Gastrocnemius medialis (tissue), 4 donors: ENCODE measurements around the gene FAM83G. TPM values are rescaled to one million over a fixed set of nuclear protein-coding genes. Genes with fewer than 3 reads are reported as not detected.

Experiments
- ATAC-seq, 2 donors: fragments of 150-250 bp; one replicate each; pipeline ENCODE4 v1.9.1; 2016
- DNase-seq, 2 donors: peaks; one replicate each; pipeline ENCODE4 v3.0.0-alpha.2; 2019
- H3K27ac ChIP-seq, 4 donors: fragments of 200-600 bp; sonication (generic); 1 replicate in 1 of 4; 2 replicates in 3 of 4; pipeline ENCODE4 v1.5.1; 2016 to 2018; ENCODE audit warnings: mild to moderate bottlenecking in 2 of 4, moderate library complexity in 1 of 4
- H3K27me3 ChIP-seq, 3 donors: fragments of 200-600 bp; sonication (generic) in 2 of 3; 1 replicate in 1 of 3; 2 replicates in 2 of 3; pipeline versions ENCODE4 v1.5.1 to v1.6.0; 2016 to 2019; ENCODE audit warnings: mild to moderate bottlenecking in 1 of 3, moderate library complexity in 1 of 3
- H3K36me3 ChIP-seq, 2 donors: fragments of 200-600 bp; sonication (generic) in 1 of 2; one replicate each; pipeline ENCODE4 v1.5.1; 2017 to 2018
- H3K4me1 ChIP-seq, 2 donors: fragments of 200-600 bp; sonication (generic) in 1 of 2; one replicate each; pipeline ENCODE4 v1.5.1; 2016 to 2017; ENCODE audit warnings: mild to moderate bottlenecking in 2 of 2
- H3K4me3 ChIP-seq, 4 donors: fragments of 200-600 bp; sonication (generic) in 3 of 4; 1 replicate in 1 of 4; 2 replicates in 3 of 4; pipeline ENCODE4 v1.5.1; 2016 to 2019; ENCODE audit warnings: mild to moderate bottlenecking in 2 of 4
- H3K9me3 ChIP-seq, 3 donors: fragments of 200-600 bp; sonication (generic) in 2 of 3; 1 replicate in 1 of 3; 2 replicates in 2 of 3; pipeline ENCODE4 v1.5.1; 2016 to 2019
- CTCF ChIP-seq, 5 experiments: fragments of 450-650 bp in 3 of 5; fragments of 200-600 bp in 2 of 5; sonication (generic) in 2 of 5; IDR thresholded peaks in 4 of 5; conservative IDR thresholded peaks in 1 of 5; 1 replicate in 4 of 5; 2 replicates in 1 of 5; pipeline ENCODE4 v1.5.1; 2016 to 2019; ENCODE audit warnings: antibody characterized with exemption in 5 of 5, mild to moderate bottlenecking in 3 of 5, moderate library complexity in 3 of 5
- POLR2A ChIP-seq, 2 donors: fragments of 450-650 bp; IDR thresholded peaks; one replicate each; pipeline ENCODE4 v1.6.1; 2017; ENCODE audit warnings: antibody characterized with exemption in 2 of 2, mild to moderate bottlenecking in 2 of 2, moderate library complexity in 2 of 2
- in situ Hi-C, 4 donors: fragments of 200-750 bp; cut with MboI; loops; one replicate each; pipeline versions ENCODE4 v1.15.0 to v1.8.0; 2017; ENCODE audit warnings: low sequenced_read_pairs in 4 of 4
- intact Hi-C: fragments of 100-400 bp; cut with DNase I; formaldehyde crosslinking; loops from one replicate; pipeline ENCODE4 v1.15.1; 2023; ENCODE audit warnings: low total_unique reads
- total RNA-seq, 4 donors: library from RNA; depleted of rRNA; stranded (reverse); fragments of >200 nt; gene quantifications; one replicate each; pipeline versions ENCODE4 v1.1.0 to v1.2.3, GENCODE V29; 2016

The FAM83G gene
- total RNA-seq, 4 donors from 2014 or later: 8.2 to 25.6 (median 16.9) TPM

- in situ Hi-C loops: loop anchor here in 2 of 4 donors (10.0 to 25.0 kb wide), 2 partner anchors 48 to 200 kb away; no protein-coding TSS in a partner anchor
Measured at GRCh38 chr17:19012171-19013080, 7.9 kb upstream of the FAM83G start.

GRCh38 chr17:19011581-19011980 is 7.0 kb upstream of the FAM83G start:
- Histone ChIP-seq H3K27ac (no peak overlapping the region), H3K9me3 (no peaks in the 10 kb centered on the region), H3K36me3 (no peaks in the 10 kb centered on the region), H3K4me1 (no peaks in the 10 kb centered on the region), H3K27me3 (no peaks in the 10 kb centered on the region), H3K4me3 (no peak overlapping the region)
- TF ChIP-seq CTCF (IDR thresholded peaks at IDR 0.05 in 4 of 5, conservative IDR thresholded peaks at IDR 0.05 in 1 of 5) (no peak), POLR2A (IDR thresholded peaks at IDR 0.05) (no peak)
- in situ Hi-C loops: loop anchor here in 2 of 4 donors (10.0 to 25.0 kb wide), 2 partner anchors 47 to 199 kb away; no protein-coding TSS in a partner anchor
- DNase-seq (no peak), ATAC-seq (no peak)
- intact Hi-C loops: no loop called here

More at GRCh38 chr17:19012171-19013080, 7.9 kb upstream of the FAM83G start:
- no peak overlapping the region for H3K4me3 ChIP-seq
- ATAC-seq: no peak
- H3K27ac ChIP-seq: no peak overlapping the region
- intact Hi-C loops: no loop called here
- no peak for DNase-seq
- TF ChIP-seq POLR2A (IDR thresholded peaks at IDR 0.05): no peak
- TF ChIP-seq CTCF (IDR thresholded peaks at IDR 0.05 in 4 of 5, conservative IDR thresholded peaks at IDR 0.05 in 1 of 5): no peak
- no peaks in the 10 kb centered on the region for H3K27me3 ChIP-seq
- H3K36me3 ChIP-seq: no peaks in the 10 kb centered on the region
- no peaks in the 10 kb centered on the region for H3K4me1 ChIP-seq
- no peaks in the 10 kb centered on the region for H3K9me3 ChIP-seq

- Histone ChIP-seq H3K4me1 (no peaks in the 10 kb centered on the region), H3K27me3 (no peaks in the 10 kb centered on the region), H3K9me3 (no peaks in the 10 kb centered on the region), H3K36me3 (no peaks in the 10 kb centered on the region), H3K4me3 (no peak overlapping the region), H3K27ac (no peak overlapping the region)
- TF ChIP-seq POLR2A (IDR thresholded peaks at IDR 0.05) (no peak), CTCF (IDR thresholded peaks at IDR 0.05 in 4 of 5, conservative IDR thresholded peaks at IDR 0.05 in 1 of 5) (no peak)
- intact Hi-C loops (no loop called here), in situ Hi-C loops (loop anchor here in 2 of 4 donors (10.0 to 25.0 kb wide), 2 partner anchors 46 to 199 kb away; no protein-coding TSS in a partner anchor)
- no peak for ATAC-seq
- DNase-seq: no peak
Measured at GRCh38 chr17:19010729-19011505, 6.4 kb upstream of the FAM83G start.

- no peak for DNase-seq
- Histone ChIP-seq H3K27me3 (peaks cover 0 to 2% (median 0%) of the 10 kb centered on the region in 3 donors), H3K36me3 (no peaks in the 10 kb centered on the region), H3K9me3 (no peaks in the 10 kb centered on the region), H3K4me1 (peaks cover 0 to 2% of the 10 kb centered on the region in 2 donors), H3K27ac (no peak overlapping the region), H3K4me3 (no peak overlapping the region)
- ATAC-seq: no peak
- in situ Hi-C loops: loop anchor here in 2 of 4 donors (10.0 to 25.0 kb wide), 2 partner anchors 45 to 198 kb away; no protein-coding TSS in a partner anchor
- no peak for TF ChIP-seq POLR2A (IDR thresholded peaks at IDR 0.05)
- no peak for TF ChIP-seq CTCF (IDR thresholded peaks at IDR 0.05 in 4 of 5, conservative IDR thresholded peaks at IDR 0.05 in 1 of 5)
- intact Hi-C loops: no loop called here
Measured at GRCh38 chr17:19009970-19010369, 5.4 kb upstream of the FAM83G start.
